Measurements from ENCODE around the gene FMN2.

The FMN2 gene

DNA sequence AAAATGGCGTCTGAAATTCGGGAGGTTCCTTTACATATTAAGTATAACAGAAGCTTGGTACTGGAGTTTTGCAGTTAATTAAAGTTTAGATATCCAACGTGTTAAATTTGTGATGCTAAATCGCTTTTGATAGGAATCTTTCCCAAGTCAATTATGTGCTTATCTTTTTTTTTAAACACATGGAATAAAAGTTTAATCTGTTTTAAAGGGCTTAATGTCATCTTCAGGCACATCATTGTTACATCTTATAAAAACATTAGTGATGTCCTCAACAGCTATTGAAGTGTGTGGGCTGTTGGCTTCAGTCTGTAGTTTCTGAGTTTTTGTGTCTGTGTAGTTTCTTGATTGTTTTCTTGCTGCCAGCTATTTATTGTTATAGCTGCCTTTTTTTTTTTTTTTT lies 5.3 kb downstream of the FMN2 start:
- H3K27ac ChIP-seq = no peak overlapping the region
- TF ChIP-seq, protein P1, sequence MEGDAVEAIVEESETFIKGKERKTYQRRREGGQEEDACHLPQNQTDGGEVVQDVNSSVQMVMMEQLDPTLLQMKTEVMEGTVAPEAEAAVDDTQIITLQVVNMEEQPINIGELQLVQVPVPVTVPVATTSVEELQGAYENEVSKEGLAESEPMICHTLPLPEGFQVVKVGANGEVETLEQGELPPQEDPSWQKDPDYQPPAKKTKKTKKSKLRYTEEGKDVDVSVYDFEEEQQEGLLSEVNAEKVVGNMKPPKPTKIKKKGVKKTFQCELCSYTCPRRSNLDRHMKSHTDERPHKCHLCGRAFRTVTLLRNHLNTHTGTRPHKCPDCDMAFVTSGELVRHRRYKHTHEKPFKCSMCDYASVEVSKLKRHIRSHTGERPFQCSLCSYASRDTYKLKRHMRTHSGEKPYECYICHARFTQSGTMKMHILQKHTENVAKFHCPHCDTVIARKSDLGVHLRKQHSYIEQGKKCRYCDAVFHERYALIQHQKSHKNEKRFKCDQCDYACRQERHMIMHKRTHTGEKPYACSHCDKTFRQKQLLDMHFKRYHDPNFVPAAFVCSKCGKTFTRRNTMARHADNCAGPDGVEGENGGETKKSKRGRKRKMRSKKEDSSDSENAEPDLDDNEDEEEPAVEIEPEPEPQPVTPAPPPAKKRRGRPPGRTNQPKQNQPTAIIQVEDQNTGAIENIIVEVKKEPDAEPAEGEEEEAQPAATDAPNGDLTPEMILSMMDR (IDR thresholded peaks at IDR 0.05) = no peak
- TF ChIP-seq ZFX (IDR thresholded peaks at IDR 0.05; ENCODE audit: borderline replicate concordance) = no peak

DNA sequence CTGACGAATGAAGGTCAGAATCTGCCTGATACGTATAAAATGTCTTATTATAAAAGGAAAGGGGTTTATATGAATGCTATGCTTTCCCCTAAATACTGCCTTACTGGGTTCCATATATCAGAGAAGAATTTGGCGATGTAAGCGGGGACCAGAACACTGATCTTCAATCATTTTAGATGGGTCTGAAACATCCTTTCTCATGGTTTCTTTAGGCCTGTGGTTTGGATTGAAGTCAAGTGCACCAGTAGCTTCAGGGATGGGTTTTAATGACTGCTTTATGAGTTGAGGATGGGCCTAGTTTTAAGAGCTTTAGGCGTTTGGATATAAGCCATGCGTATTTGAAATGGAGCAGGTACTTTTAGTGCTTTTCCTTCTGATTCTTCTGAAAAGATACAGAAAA lies 6.9 kb downstream of the FMN2 start:
- TF ChIP-seq, protein P1 (IDR thresholded peaks at IDR 0.05) = no peak
- no peak for TF ChIP-seq ZFX (IDR thresholded peaks at IDR 0.05; ENCODE audit: borderline replicate concordance)
- no peak overlapping the region for H3K27ac ChIP-seq

DNA sequence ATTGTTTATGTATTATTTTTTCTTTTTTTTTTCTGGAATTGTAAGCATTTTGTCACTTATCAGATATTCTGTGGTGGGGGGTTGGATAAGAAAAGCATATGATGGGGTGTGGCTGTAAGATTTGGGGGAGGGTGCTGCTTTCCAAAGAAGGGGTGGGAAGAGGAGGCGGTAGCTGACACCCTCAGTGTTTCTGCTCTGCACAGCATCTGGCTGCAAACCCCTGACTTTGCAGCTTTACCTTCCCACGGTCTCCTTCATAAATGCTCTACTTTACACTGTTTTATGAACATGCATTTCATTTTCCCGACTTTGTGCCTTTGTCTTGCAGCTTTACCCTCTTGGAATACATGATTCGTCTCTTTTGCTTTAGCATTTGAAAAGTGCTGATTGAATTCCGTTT lies 7.6 kb downstream of the FMN2 start:
- H3K27ac ChIP-seq = no peak overlapping the region
- no peak for TF ChIP-seq ZFX (IDR thresholded peaks at IDR 0.05; ENCODE audit: borderline replicate concordance)
- TF ChIP-seq, protein P1 (IDR thresholded peaks at IDR 0.05) = no peak

DNA sequence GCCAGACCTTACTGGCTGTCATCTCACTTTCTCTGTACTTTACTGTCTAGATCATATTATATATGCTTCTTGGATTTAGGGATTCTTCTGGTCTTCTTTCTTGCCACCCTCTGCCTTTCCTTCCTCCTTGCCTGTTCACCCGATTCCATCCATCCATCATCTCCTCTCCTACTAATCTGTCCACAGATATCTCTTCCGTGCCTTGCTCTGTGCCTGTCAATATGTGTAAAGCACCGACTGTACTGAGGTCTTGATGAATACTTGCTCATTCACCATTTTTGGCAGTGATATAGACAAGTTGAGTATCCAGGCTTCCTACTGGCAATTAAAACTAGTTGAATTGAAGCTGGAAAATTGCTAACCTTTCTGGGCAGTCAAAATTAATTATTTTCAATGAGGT lies 8.1 kb downstream of the FMN2 start:
- H3K27ac ChIP-seq = no peak overlapping the region
- no peak for TF ChIP-seq ZFX (IDR thresholded peaks at IDR 0.05; ENCODE audit: borderline replicate concordance)
- TF ChIP-seq, protein P1 (IDR thresholded peaks at IDR 0.05) = no peak

DNA sequence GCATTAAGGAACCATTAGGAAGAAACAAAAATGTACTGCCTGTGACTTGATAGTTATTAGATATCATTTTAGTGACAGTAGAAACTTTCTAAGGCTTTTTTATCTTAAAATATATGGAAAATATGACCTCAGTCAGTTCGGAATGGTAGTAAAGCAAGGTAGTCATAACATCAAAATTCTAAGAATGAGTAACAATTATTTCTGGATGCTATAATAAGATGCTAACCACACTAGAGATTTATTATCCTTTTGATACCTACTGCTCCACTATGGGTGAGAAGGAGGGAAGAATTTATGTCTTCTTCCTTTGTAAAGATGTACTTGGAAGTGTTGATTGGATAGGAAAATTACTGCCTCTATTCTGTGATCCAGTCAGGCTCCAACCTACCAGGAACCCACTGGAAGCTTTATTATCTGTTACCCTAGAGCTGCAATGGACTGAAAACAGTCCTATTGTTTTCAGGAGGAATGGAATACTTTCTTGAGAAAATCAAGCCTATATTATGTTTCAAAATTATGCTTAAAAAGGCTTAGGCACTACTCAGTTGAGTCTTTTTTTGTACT lies 8.8 kb downstream of the FMN2 start:
- H3K27ac ChIP-seq = no peak overlapping the region
- TF ChIP-seq ZFX (IDR thresholded peaks at IDR 0.05; ENCODE audit: borderline replicate concordance) = no peak
- TF ChIP-seq, protein P1 (IDR thresholded peaks at IDR 0.05) = no peak

DNA sequence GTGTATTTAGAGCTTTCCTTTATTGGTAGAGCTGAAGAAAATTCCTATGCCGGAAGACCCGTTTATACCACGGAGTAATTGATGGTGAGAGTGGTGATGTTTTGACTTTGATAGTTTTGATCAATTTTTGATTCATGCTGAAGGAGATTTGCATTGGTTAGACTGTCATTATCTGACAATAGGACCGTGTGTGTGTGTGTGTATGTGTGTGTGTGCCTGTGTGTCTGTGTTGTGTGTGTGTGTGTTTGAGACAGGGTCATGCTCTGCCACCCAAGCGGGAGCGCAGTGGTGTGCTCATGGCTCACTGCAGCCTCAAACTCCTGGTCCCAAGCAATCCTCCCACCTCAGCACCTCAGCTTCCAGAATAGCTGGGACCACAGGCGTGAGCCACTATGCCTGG lies 9.6 kb downstream of the FMN2 start:
- TF ChIP-seq, protein P1 (IDR thresholded peaks at IDR 0.05) = no peak
- TF ChIP-seq ZFX (IDR thresholded peaks at IDR 0.05; ENCODE audit: borderline replicate concordance) = no peak
- no peak overlapping the region for H3K27ac ChIP-seq

DNA sequence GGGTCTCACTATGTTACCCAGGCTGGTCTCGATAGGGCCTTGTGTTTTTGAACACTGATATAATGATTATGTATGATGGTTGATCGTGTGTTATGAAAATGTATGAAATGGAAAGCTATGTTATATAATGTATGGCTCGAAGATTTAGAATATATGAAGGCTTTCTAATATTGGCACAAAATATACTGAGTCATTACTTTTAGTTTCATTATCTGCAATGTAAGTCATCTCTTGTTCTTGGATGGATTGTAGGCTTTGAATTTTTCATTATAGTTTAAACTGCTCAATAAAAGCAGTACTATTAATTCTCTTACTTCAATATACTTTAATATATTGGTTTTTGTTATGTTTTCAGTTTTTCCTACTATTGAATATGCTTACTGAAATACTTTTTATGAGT lies 10.1 kb downstream of the FMN2 start:
- H3K27ac ChIP-seq = no peak overlapping the region
- TF ChIP-seq, protein P1 (IDR thresholded peaks at IDR 0.05) = no peak
- no peak for TF ChIP-seq ZFX (IDR thresholded peaks at IDR 0.05; ENCODE audit: borderline replicate concordance)
